Dedifferentiated amniotic fluid mesenchymal stem cell (primary cell): ENCODE results near the gene MEP1A.
"Not testable (repeated sequence)": the region's sequence is repeated elsewhere in the genome, so short reads cannot be mapped to it uniquely, and the experiment has no call there.

Experiments used
- DNase-seq: peaks from one replicate; pipeline ENCODE4 v3.0.0-alpha.2; 2016; ENCODE audit errors: extremely low spot score

The MEP1A gene

GRCh38 chr6:46834257-46834916 lies 41.2 kb downstream of the MEP1A start:
- DNase-seq = not testable (repeated sequence)

- DNase-seq = not testable (repeated sequence)
Measured at GRCh38 chr6:46834991-46835390, 41.8 kb downstream of the MEP1A start.

- no peak for DNase-seq
Measured at GRCh38 chr6:46838033-46838432, 44.8 kb downstream of the MEP1A start.

GRCh38 chr6:46842252-46842846 lies 49.2 kb downstream of the MEP1A start:
- not testable (repeated sequence) for DNase-seq

GRCh38 chr6:46845126-46845525 lies 51.9 kb downstream of the MEP1A start:
- no peak for DNase-seq

GRCh38 chr6:46848684-46849360 lies 55.6 kb downstream of the MEP1A start:
- peak; percentile 65 for DNase-seq

- DNase-seq = no peak
Measured at GRCh38 chr6:46849361-46849690, 56.1 kb downstream of the MEP1A start.

- DNase-seq = no peak
Measured at GRCh38 chr6:46850792-46851191, 57.6 kb downstream of the MEP1A start.

- DNase-seq = not testable (repeated sequence)
Measured at GRCh38 chr6:46851576-46851975, 58.4 kb downstream of the MEP1A start.

- DNase-seq = not testable (repeated sequence)
Measured at GRCh38 chr6:46855966-46856365, 62.8 kb downstream of the MEP1A start.

GRCh38 chr6:46862381-46862780 lies 69.2 kb downstream of the MEP1A start:
- DNase-seq = no peak

GRCh38 chr6:46863791-46864190 lies 70.6 kb downstream of the MEP1A start:
- no peak for DNase-seq

- no peak for DNase-seq
Measured at GRCh38 chr6:46865221-46865620, 72.0 kb downstream of the MEP1A start.

- DNase-seq = no peak
Measured at GRCh38 chr6:46867411-46867810, 74.2 kb downstream of the MEP1A start.

GRCh38 chr6:46876126-46876525 lies 82.9 kb downstream of the MEP1A start:
- no peak for DNase-seq

- no peak for DNase-seq
Measured at GRCh38 chr6:46879003-46879402, 85.8 kb downstream of the MEP1A start.

- no peak for DNase-seq
Measured at GRCh38 chr6:46882645-46883044, 89.5 kb downstream of the MEP1A start.

- DNase-seq = no peak
Measured at GRCh38 chr6:46888031-46888430, 94.8 kb downstream of the MEP1A start.

- no peak for DNase-seq
Measured at GRCh38 chr6:46888578-46888977, 95.4 kb downstream of the MEP1A start.
